VCaP (cell line): ENCODE data around the gene DTNB.
"Not testable (repeated sequence)": the region's sequence is repeated elsewhere in the genome, so short reads cannot be mapped to it uniquely, and the experiment has no call there.

ENCODE experiments used
- H3K27ac ChIP-seq: fragments of 450-650 bp; 2 replicates; pipeline ENCODE4 v1.5.1; 2017
- TF ChIP-seq, protein P1 (sequence below): fragments of 450-650 bp; conservative IDR thresholded peaks from 2 replicates; pipeline ENCODE4 v1.5.1; 2017; ENCODE audit warnings: mild to moderate bottlenecking, moderate library complexity

Gene DTNB

DNA sequence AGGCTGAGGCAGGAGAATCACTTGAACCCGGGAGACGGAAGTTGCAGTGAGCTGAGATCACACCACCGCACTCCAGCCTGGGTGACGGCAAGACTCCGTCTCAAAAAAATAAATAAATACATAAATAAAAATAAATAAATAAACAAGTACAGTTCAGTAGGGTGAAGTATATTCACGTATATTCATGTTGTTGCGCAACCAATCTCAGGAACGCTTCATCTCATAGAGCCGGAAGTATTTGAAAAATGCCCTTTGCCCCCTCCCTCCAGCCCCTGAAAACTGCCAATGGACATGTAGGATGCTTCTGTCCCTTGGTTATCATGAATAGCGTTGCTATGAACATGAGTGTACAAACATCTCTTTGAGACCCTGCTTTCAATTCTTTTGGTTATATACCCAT, 132.0 kb downstream of the DTNB start:
- no peak overlapping the region for H3K27ac ChIP-seq
- TF ChIP-seq, protein P1, sequence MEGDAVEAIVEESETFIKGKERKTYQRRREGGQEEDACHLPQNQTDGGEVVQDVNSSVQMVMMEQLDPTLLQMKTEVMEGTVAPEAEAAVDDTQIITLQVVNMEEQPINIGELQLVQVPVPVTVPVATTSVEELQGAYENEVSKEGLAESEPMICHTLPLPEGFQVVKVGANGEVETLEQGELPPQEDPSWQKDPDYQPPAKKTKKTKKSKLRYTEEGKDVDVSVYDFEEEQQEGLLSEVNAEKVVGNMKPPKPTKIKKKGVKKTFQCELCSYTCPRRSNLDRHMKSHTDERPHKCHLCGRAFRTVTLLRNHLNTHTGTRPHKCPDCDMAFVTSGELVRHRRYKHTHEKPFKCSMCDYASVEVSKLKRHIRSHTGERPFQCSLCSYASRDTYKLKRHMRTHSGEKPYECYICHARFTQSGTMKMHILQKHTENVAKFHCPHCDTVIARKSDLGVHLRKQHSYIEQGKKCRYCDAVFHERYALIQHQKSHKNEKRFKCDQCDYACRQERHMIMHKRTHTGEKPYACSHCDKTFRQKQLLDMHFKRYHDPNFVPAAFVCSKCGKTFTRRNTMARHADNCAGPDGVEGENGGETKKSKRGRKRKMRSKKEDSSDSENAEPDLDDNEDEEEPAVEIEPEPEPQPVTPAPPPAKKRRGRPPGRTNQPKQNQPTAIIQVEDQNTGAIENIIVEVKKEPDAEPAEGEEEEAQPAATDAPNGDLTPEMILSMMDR: no peak

DNA sequence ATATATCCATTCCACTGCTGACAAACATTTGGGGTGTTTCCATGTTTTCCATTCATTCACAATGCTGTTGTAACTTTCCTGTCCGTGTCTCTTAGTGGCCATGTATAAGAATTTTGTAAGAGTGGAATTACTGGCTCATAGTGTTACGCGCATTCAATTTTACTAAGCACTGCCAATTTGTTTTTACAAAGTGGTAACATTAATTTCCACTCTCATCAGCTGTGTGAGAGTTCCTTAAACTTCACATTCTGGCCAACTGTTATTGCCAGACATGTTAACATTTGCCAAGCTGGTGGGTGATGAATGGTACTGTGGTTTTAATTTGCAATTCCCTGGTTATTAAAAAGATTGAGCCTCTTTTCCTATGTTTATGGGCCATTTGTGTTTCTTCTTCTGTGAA, 134.2 kb downstream of the DTNB start:
- no peak overlapping the region for H3K27ac ChIP-seq
- TF ChIP-seq, protein P1: no peak

DNA sequence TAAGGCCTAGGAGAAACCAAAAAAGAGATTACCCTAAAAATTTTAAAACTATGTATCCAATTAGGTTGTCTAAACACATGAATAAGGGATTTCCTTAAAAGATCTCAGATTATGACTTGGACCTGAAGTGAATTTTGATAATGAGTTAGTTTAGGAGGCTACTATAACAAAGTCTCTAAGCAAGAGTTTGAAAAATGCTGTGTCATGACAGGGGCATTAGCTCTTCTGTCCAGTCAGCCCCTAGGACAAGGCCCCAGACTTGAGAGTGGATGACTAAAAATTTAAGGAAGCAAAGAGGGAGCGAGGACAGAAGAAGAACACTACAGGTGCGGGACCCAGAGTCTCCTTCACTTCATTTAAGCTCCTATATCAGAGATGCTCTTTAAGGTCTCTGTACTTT, 135.9 kb downstream of the DTNB start:
- TF ChIP-seq, protein P1: no peak
- peak overlapping the region; percentile 65 for H3K27ac ChIP-seq

DNA sequence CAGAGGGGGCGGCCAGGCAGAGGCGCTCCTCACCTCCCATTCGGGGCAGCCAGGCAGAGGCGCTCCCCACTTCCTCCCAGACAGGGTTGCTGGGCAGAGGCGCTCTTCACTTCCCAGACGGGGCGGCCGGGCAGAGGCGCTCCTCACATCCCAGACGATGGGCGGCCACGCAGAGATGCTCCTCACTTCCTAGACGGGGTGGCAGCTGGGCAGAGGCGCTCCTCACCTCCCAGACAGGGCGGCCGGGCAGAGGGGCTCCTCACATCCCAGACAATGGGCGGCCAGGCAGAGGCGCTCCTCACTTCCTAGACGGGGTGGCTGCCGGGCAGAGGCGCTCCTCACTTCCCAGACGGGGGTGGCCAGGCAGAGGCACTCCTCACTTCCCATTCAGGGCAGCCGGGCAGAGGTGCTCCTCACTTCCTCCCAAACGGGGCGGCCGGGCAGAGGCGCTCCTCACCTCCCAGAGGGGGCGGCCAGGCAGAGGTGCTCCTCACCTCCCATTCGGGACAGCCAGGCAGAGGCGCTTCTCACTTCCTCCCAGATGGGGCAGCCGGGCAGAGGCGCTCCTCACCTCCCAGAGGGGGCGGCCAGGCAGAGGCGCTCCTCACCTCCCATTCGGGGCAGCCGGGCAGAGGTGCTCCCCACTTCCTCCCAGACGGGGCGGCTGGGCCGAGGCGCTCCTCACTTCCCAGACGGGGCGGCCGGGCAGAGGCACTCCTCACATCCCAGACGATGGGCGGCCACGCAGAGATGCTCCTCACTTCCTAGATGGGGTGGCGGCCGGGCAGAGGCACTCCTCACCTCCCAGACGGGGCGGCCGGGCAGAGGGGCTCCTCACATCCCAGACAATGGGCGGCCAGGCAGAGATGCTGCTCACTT, 137.7 kb downstream of the DTNB start:
- not testable (repeated sequence) for H3K27ac ChIP-seq

DNA sequence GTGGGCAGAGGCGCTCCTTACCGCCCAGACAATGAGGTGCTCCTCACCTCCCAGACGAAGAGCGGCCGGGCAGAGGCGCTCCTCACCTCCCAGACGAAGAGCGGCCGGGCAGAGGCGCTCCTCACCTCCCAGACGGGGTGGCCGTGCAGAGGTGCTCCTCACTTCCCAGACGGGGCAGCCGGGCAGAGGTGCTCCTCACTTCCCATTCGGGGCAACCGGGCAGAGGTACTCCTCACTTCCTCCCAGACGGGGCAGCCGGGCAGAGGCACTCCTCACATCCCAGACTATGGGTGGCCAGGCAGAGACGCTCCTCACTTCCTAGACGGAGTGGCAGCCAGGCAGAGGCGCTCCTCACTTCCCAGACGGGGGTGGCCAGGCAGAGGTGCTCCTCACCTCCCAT, 138.4 kb downstream of the DTNB start:
- H3K27ac ChIP-seq: not testable (repeated sequence)

- TF ChIP-seq, protein P1: no peak
- no peak overlapping the region for H3K27ac ChIP-seq
These were observed 138.9 kb downstream of the DTNB start for GRCh38 chr2:25534455-25534854.

DNA sequence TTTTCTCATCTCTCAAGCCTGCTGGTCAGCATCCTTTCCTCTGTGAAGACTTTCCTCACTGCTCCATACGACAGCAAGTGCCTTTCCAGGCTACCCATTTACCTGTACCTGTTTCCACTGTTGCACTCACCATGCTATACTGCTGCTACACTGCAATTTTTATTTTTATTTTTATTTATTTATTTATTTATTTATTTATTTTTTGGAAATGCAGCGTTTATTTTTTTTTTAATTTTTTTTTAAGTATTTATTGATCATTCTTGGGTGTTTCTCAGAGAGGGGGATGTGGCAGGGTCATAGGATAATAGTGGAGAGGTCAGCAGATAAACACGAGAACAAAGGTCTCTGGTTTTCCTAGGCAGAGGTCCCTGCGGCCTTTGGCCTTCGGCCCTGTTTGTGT, 139.6 kb downstream of the DTNB start:
- not testable (repeated sequence) for H3K27ac ChIP-seq

- no peak overlapping the region; the same call in 1 of the 2 replicates for H3K27ac ChIP-seq
These were observed 140.9 kb downstream of the DTNB start for GRCh38 chr2:25532521-25532920.

DNA sequence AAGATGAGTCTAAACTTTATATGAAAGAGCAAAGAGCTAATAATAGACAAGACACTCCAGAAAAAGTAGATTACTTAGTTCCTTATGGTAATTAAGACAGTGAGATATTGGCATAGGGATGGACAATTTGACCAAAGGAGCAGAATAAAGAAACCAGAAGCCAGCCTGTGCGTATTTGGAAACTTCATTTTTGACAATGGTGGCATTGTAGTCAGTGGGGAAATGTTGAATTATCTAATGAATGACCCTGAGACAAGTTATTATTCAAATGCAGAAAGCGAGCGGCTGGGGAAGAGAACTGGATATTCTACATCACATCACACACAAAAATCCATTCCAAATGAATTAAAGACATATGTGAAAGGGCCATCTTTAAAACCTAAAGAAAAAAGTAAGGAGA, 144.3 kb downstream of the DTNB start:
- TF ChIP-seq, protein P1: no peak
- no peak overlapping the region for H3K27ac ChIP-seq

More at GRCh38 chr2:25532521-25532920, 140.9 kb downstream of the DTNB start:
- TF ChIP-seq, protein P1: no peak
